ENCODE results near the gene DDX23.
"Not testable (repeated sequence)": the region's sequence is repeated elsewhere in the genome, so short reads cannot be mapped to it uniquely, and the experiment has no call there.

Gene DDX23

DNA sequence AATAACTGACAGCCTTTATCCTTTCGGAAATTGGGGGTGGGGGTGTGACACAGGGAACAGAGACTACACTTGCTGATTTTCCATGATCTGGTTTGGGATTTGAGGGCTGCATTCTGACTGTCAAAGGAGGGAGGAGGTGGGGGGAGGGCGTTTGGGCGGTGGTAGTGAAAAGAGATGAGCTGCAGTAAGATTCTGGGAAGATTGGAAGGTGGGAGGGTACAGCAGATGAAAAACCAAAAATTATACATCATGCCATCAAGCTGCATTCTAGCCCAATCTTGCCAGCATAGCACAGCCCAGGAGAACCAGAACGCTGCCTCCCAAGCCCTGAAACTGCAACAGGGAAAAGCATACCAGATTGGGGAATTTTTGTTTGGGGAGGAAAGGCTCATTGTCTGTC is 11.3 kb upstream of the DDX23 start:
- no peak overlapping the region for H3K4me3 ChIP-seq (ENCODE audit: low read length)
- 0 out of 2 replicates have a peak, but pooled peaks cover 5% of the 10 kb centered on the region for H3K27me3 ChIP-seq (ENCODE audit: control insufficient read depth, low read length)
- H3K79me2 ChIP-seq (ENCODE audit: control insufficient read depth, low read length) = peaks cover 8% of the 10 kb centered on the region
- H4K20me1 ChIP-seq (ENCODE audit: control insufficient read depth, insufficient read depth, low read depth, low read length) = peaks cover 7% of the 10 kb centered on the region
- no peaks in the 10 kb centered on the region for H3F3A ChIP-seq (ENCODE audit: control insufficient read depth, insufficient read depth)
- peaks cover 26% of the 10 kb centered on the region for H3K36me3 ChIP-seq (ENCODE audit: control insufficient read depth, low read length)
- peaks cover 23% of the 10 kb centered on the region for H3K4me1 ChIP-seq (ENCODE audit: control insufficient read depth, low read length)
- no peaks in the 10 kb centered on the region for H3K9me2 ChIP-seq (replicated peaks; ENCODE audit: control insufficient read depth, low read length)
- H3K4me2 ChIP-seq (ENCODE audit: low read length) = peak overlapping the region; percentile 89; the same call in 1 of the 2 replicates
- no peak overlapping the region for H3K27ac ChIP-seq (ENCODE audit: low read depth, low read length)
- no peaks in the 10 kb centered on the region for H3K9me3 ChIP-seq (ENCODE audit: control insufficient read depth, insufficient read depth, low read length)
- TF ChIP-seq, protein P1, sequence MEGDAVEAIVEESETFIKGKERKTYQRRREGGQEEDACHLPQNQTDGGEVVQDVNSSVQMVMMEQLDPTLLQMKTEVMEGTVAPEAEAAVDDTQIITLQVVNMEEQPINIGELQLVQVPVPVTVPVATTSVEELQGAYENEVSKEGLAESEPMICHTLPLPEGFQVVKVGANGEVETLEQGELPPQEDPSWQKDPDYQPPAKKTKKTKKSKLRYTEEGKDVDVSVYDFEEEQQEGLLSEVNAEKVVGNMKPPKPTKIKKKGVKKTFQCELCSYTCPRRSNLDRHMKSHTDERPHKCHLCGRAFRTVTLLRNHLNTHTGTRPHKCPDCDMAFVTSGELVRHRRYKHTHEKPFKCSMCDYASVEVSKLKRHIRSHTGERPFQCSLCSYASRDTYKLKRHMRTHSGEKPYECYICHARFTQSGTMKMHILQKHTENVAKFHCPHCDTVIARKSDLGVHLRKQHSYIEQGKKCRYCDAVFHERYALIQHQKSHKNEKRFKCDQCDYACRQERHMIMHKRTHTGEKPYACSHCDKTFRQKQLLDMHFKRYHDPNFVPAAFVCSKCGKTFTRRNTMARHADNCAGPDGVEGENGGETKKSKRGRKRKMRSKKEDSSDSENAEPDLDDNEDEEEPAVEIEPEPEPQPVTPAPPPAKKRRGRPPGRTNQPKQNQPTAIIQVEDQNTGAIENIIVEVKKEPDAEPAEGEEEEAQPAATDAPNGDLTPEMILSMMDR (IDR thresholded peaks at IDR 0.05; ENCODE audit: low read depth, low read length, poor library complexity, severe bottlenecking) = no peak
- no peak for TF ChIP-seq EZH2phosphoT487 (IDR thresholded peaks at IDR 0.05; ENCODE audit: borderline replicate concordance, low read length)

DNA sequence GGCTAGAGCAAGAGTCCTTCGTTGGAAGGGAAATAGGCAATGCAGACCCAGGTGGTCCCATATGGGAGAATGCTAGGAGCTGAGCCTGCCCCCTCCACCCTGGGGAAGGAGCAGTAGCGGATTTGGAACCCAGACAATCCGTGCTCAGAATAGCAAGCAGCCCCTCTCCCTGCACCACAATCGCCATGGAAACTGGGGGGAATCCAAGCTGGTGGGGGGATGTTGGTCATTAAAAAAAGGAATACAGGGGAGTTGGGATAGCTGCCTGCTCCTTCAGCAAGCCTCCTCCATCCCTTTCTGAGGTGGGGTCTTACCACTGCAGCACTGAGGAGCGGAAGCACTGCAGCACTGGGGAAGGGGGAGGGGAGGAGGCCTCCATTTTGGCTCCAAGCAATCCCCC is 10.8 kb upstream of the DDX23 start:
- Histone ChIP-seq H3K4me1 (ENCODE audit: control insufficient read depth, low read length) (peaks cover 28% of the 10 kb centered on the region), H3K27me3 (ENCODE audit: control insufficient read depth, low read length) (0 out of 2 replicates have a peak, but pooled peaks cover 5% of the 10 kb centered on the region), H3K4me2 (ENCODE audit: low read length) (no peak overlapping the region), H3F3A (ENCODE audit: control insufficient read depth, insufficient read depth) (no peaks in the 10 kb centered on the region), H4K20me1 (ENCODE audit: control insufficient read depth, insufficient read depth, low read depth, low read length) (peaks cover 7% of the 10 kb centered on the region), H3K36me3 (ENCODE audit: control insufficient read depth, low read length) (peaks cover 30% of the 10 kb centered on the region), H3K9me2 (replicated peaks; ENCODE audit: control insufficient read depth, low read length) (no peaks in the 10 kb centered on the region), H3K9me3 (ENCODE audit: control insufficient read depth, insufficient read depth, low read length) (no peaks in the 10 kb centered on the region), H3K79me2 (ENCODE audit: control insufficient read depth, low read length) (peaks cover 8% of the 10 kb centered on the region), H3K27ac (ENCODE audit: low read depth, low read length) (no peak overlapping the region), H3K4me3 (ENCODE audit: low read length) (no peak overlapping the region)
- TF ChIP-seq, protein P1 (IDR thresholded peaks at IDR 0.05; ENCODE audit: low read depth, low read length, poor library complexity, severe bottlenecking) = no peak
- TF ChIP-seq EZH2phosphoT487 (IDR thresholded peaks at IDR 0.05; ENCODE audit: borderline replicate concordance, low read length) = no peak

DNA sequence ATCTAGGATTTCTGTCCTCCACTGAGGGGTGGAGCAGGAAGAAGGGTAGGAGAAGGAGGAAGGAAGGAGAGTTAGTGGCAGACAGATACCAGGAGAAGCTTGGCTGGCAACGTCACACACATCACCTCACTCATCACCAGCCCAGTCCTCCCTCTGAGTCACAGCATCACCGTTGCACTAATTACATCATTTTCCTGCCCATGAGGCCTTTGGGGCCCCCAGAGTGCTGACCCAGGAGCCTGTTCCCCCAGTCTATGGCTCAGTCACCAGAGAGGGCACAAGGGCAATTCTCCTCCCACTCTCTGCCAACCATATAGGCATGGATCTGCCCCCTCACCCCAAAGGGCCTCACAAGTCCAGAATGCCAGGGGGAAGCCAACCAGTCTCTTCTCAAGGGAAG is 9.1 kb upstream of the DDX23 start:
- peaks cover 39% of the 10 kb centered on the region for H3K4me1 ChIP-seq (ENCODE audit: control insufficient read depth, low read length)
- H3K4me2 ChIP-seq (ENCODE audit: low read length) = no peak overlapping the region
- peaks cover 34% of the 10 kb centered on the region for H3K36me3 ChIP-seq (ENCODE audit: control insufficient read depth, low read length)
- no peaks in the 10 kb centered on the region for H3K9me2 ChIP-seq (replicated peaks; ENCODE audit: control insufficient read depth, low read length)
- H3K9me3 ChIP-seq (ENCODE audit: control insufficient read depth, insufficient read depth, low read length) = no peaks in the 10 kb centered on the region
- 0 out of 2 replicates have a peak, but pooled peaks cover 5% of the 10 kb centered on the region for H3K27me3 ChIP-seq (ENCODE audit: control insufficient read depth, low read length)
- H4K20me1 ChIP-seq (ENCODE audit: control insufficient read depth, insufficient read depth, low read depth, low read length) = peaks cover 7% of the 10 kb centered on the region
- no peaks in the 10 kb centered on the region for H3F3A ChIP-seq (ENCODE audit: control insufficient read depth, insufficient read depth)
- H3K27ac ChIP-seq (ENCODE audit: low read depth, low read length) = no peak overlapping the region
- H3K79me2 ChIP-seq (ENCODE audit: control insufficient read depth, low read length) = peaks cover 8% of the 10 kb centered on the region
- TF ChIP-seq, protein P1 (IDR thresholded peaks at IDR 0.05; ENCODE audit: low read depth, low read length, poor library complexity, severe bottlenecking) = no peak
- no peak for TF ChIP-seq EZH2phosphoT487 (IDR thresholded peaks at IDR 0.05; ENCODE audit: borderline replicate concordance, low read length)
- H3K4me3 ChIP-seq (ENCODE audit: low read length) = no peak overlapping the region

DNA sequence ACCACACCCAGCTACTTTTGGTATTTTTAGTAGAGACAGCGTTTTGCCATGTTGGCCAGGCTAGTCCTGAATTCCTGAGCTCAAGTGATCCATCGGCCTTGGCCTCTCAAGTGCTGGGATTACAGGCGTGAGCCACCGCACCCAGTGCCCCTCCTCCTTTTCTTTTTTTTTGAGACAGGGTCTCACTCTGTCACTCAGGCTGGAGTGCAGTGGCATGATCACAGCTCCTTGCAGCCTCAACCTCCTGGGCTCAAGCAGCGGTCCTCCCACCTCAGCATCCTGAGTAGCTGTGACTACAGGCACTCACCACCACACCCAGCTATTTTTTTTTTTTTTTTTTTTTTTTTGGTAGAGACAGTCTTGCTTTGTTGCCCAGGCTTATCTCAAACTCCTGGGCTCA is 8.3 kb upstream of the DDX23 start:
- H3K4me3 ChIP-seq (ENCODE audit: low read length); H3K79me2 ChIP-seq (ENCODE audit: control insufficient read depth, low read length); H3K27me3 ChIP-seq (ENCODE audit: control insufficient read depth, low read length); H4K20me1 ChIP-seq (ENCODE audit: control insufficient read depth, insufficient read depth, low read depth, low read length); H3F3A ChIP-seq (ENCODE audit: control insufficient read depth, insufficient read depth); H3K27ac ChIP-seq (ENCODE audit: low read depth, low read length); H3K9me2 ChIP-seq (replicated peaks; ENCODE audit: control insufficient read depth, low read length); H3K9me3 ChIP-seq (ENCODE audit: control insufficient read depth, insufficient read depth, low read length); H3K4me2 ChIP-seq (ENCODE audit: low read length): not testable (repeated sequence)
- Histone ChIP-seq H3K36me3 (ENCODE audit: control insufficient read depth, low read length) (peaks cover 34% of the 10 kb centered on the region), H3K4me1 (ENCODE audit: control insufficient read depth, low read length) (peaks cover 36% of the 10 kb centered on the region)

Measured in DOHH2 (cell line).